ENCODE data around the gene TPGS1.
A peak's percentile ranks its signal among the peaks of the same experiment; 100 is the strongest.

The TPGS1 gene

GRCh38 chr19:496112-496665 is 11.1 kb upstream of the TPGS1 start, which contains the start of gene MADCAM1:
MADCAM1 (plus strand) TSS chr19:496486; CDS start chr19:496500, 14 bp downstream.
- DNase-seq: no peak

GRCh38 chr19:496986-497385 is 10.3 kb upstream of the TPGS1 start:
- no peak for DNase-seq

- no peak for DNase-seq
Observed at GRCh38 chr19:497491-497868, 9.8 kb upstream of the TPGS1 start.

- no peak for DNase-seq
Observed at GRCh38 chr19:497869-498510, 9.3 kb upstream of the TPGS1 start.

- DNase-seq: no peak
Observed at GRCh38 chr19:498511-498891, 8.8 kb upstream of the TPGS1 start.

GRCh38 chr19:498977-499623 is 8.2 kb upstream of the TPGS1 start:
- no peak for DNase-seq

- DNase-seq: no peak
Observed at GRCh38 chr19:501646-502045, 5.7 kb upstream of the TPGS1 start.

GRCh38 chr19:504616-505015 is 2.7 kb upstream of the TPGS1 start:
- DNase-seq: no peak

- DNase-seq: peak; percentile 95
Observed at GRCh38 chr19:506404-507285, 652 bp upstream of the TPGS1 start.

- DNase-seq: no peak
Observed at GRCh38 chr19:508204-509150, 1.2 kb downstream of the TPGS1 start.

GRCh38 chr19:510606-511100 is 3.4 kb downstream of the TPGS1 start:
- peak; percentile 96 for DNase-seq

GRCh38 chr19:511101-511851 is 4.0 kb downstream of the TPGS1 start:
- peak; percentile 77 for DNase-seq

GRCh38 chr19:512547-513365 is 5.5 kb downstream of the TPGS1 start:
- DNase-seq: no peak

- DNase-seq: no peak
Observed at GRCh38 chr19:513368-514165, 6.3 kb downstream of the TPGS1 start.

- no peak for DNase-seq
Observed at GRCh38 chr19:514166-514663, 6.9 kb downstream of the TPGS1 start.

- DNase-seq: no peak
Observed at GRCh38 chr19:517721-518597, 10.7 kb downstream of the TPGS1 start.

GRCh38 chr19:518598-519231 is 11.4 kb downstream of the TPGS1 start:
- DNase-seq: peak; percentile 47

GRCh38 chr19:519449-519865 is 12.2 kb downstream of the TPGS1 start:
- no peak for DNase-seq

All from stimulated activated CD4-positive, alpha-beta T cell treated with anti-CD3 and anti-CD28 coated beads, Interleukin-1b, Interleukin-23, amount 100 ng/mL, for 48 hours (primary cell).